ENCODE measurements around the gene SRSF1. TPM values are rescaled to one million over a fixed set of nuclear protein-coding genes. Genes with fewer than 3 reads are reported as not detected.

SRSF1 gene
- polyA plus RNA-seq, 2 of the 4 experiments (the other 2 are of a cell fraction) = 364 to 490 TPM

- H3K4me1 ChIP-seq = no peaks in the 10 kb centered on the region
- FAIRE-seq (no peak), ATAC-seq (peak in 1 of 2 experiments; percentile 36; a peak in 3 of 6 replicates), DNase-seq (ENCODE audit: low read depth in 1 of 2, low spot score in 1 of 2) (no peak)
- no peak overlapping the region for H3K4me3 ChIP-seq
- TF ChIP-seq JUN (IDR thresholded peaks at IDR 0.05) = no peak
- no peak for TF ChIP-seq BHLHE40 (IDR thresholded peaks at IDR 0.05; ENCODE audit: low read depth, low read length)
- TF ChIP-seq KDM1A (IDR thresholded peaks at IDR 0.05; ENCODE audit: low read depth) = no peak
- no peak for TF ChIP-seq FOXS1 (CRISPR knock-in tag; IDR thresholded peaks at IDR 0.05)
- TF ChIP-seq POLR2A (IDR thresholded peaks at IDR 0.05; ENCODE audit: low read length) = no peak
- no peak for TF ChIP-seq ELK1 (IDR thresholded peaks at IDR 0.05; ENCODE audit: low read depth, low read length)
- no peak for TF ChIP-seq TP53 (CRISPR knock-in tag; IDR thresholded peaks at IDR 0.05)
- no peak for TF ChIP-seq RCOR1 (IDR thresholded peaks at IDR 0.05; ENCODE audit: low read depth, low read length)
- no peak for TF ChIP-seq RNF2 (IDR thresholded peaks at IDR 0.05; ENCODE audit: borderline replicate concordance, low read depth)
- no peak for TF ChIP-seq RFX5 (IDR thresholded peaks at IDR 0.05)
- TF ChIP-seq HOXB5 (CRISPR knock-in tag; IDR thresholded peaks at IDR 0.05) = no peak
- no peak for TF ChIP-seq ZSCAN20 (CRISPR knock-in tag; IDR thresholded peaks at IDR 0.05)
- TF ChIP-seq CTCF (IDR thresholded peaks at IDR 0.05) = no peak
- no peak for TF ChIP-seq ZFP36 (IDR thresholded peaks at IDR 0.05; ENCODE audit: borderline replicate concordance, partially characterized antibody)
- TF ChIP-seq NR3C1 (IDR thresholded peaks at IDR 0.05) = no peak
- TF ChIP-seq EP300 (IDR thresholded peaks at IDR 0.05) = no peak
- no peak for TF ChIP-seq SMC3 (IDR thresholded peaks at IDR 0.05)
- no peaks in the 10 kb centered on the region for H3K9me3 ChIP-seq
- H3K27ac ChIP-seq = no peak overlapping the region
- no peak overlapping the region for H3K4me2 ChIP-seq
- CTCF ChIA-PET = interaction anchor here (1.0 to 1.9 kb wide), 3 partner anchors 11 to 20 kb away, joined by 4 to 6 read pairs (median 5); no protein-coding TSS in a partner anchor
- 11% methylated on average over 5 of the region's 5 CpGs for WGBS (ENCODE audit: missing lambda C conversion rate)
- POLR2A ChIA-PET = interaction anchor here (1.2 kb wide), 1 partner anchor 42 kb away, joined by 4 read pairs; the partner anchor contains the start of gene DYNLL2
These were observed 34.1 kb upstream of the SRSF1 start for GRCh38 chr17:58041161-58041560.

GRCh38 chr17:58040386-58040785 is 33.3 kb upstream of the SRSF1 start:
- FAIRE-seq = no peak
- TF ChIP-seq MAFK (IDR thresholded peaks at IDR 0.05; ENCODE audit: partially characterized antibody) (no peak), HOXA7 (CRISPR knock-in tag; IDR thresholded peaks at IDR 0.05) (no peak), HES2 (IDR thresholded peaks at IDR 0.05) (no peak)
- no peak for DNase-seq (ENCODE audit: low read depth in 1 of 2, low spot score in 1 of 2)
- CTCF ChIA-PET = interaction anchor here (1.7 to 1.9 kb wide), 2 partner anchors 12 to 21 kb away, joined by 4 to 6 read pairs; no protein-coding TSS in a partner anchor
- POLR2A ChIA-PET = interaction anchor here (1.2 kb wide), 1 partner anchor 43 kb away, joined by 4 read pairs; the partner anchor contains the start of gene DYNLL2
- Histone ChIP-seq H3K27ac (no peak overlapping the region), H3K4me3 (no peak overlapping the region), H3K9me3 (no peaks in the 10 kb centered on the region), H3K4me1 (no peaks in the 10 kb centered on the region), H3K4me2 (no peak overlapping the region)
- WGBS (ENCODE audit: missing lambda C conversion rate) = 60% methylated on average over 8 of the region's 8 CpGs
- ATAC-seq = peak; percentile 17 to 36; a peak in 2 of 6 replicates

- H3K9me3 ChIP-seq = no peaks in the 10 kb centered on the region
- TF ChIP-seq ZSCAN20 (CRISPR knock-in tag; IDR thresholded peaks at IDR 0.05) (no peak), KDM5A (IDR thresholded peaks at IDR 0.05) (no peak), RNF2 (IDR thresholded peaks at IDR 0.05; ENCODE audit: borderline replicate concordance, low read depth) (no peak), RFX5 (IDR thresholded peaks at IDR 0.05) (no peak)
- ATAC-seq (peak in 1 of 2 experiments; percentile 17; a peak in 2 of 6 replicates), FAIRE-seq (no peak), DNase-seq (ENCODE audit: low read depth in 1 of 2, low spot score in 1 of 2) (no peak)
- H3K4me2 ChIP-seq = no peak overlapping the region
- ChIA-PET CTCF (interaction anchor here (1.9 kb wide), 1 partner anchor 13 kb away, joined by 4 read pairs; no protein-coding TSS in a partner anchor), POLR2A (interaction anchor here (1.2 kb wide), 1 partner anchor 43 kb away, joined by 4 read pairs; the partner anchor contains the start of gene DYNLL2)
- no peak overlapping the region for H3K27ac ChIP-seq
- no peaks in the 10 kb centered on the region for H3K4me1 ChIP-seq
- WGBS (ENCODE audit: missing lambda C conversion rate) = 52% methylated on average over 3 of the region's 3 CpGs
- no peak overlapping the region for H3K4me3 ChIP-seq
These were observed 32.9 kb upstream of the SRSF1 start for GRCh38 chr17:58039975-58040374.
